ENCODE data around the gene ADCY9.

ADCY9 gene

DNA sequence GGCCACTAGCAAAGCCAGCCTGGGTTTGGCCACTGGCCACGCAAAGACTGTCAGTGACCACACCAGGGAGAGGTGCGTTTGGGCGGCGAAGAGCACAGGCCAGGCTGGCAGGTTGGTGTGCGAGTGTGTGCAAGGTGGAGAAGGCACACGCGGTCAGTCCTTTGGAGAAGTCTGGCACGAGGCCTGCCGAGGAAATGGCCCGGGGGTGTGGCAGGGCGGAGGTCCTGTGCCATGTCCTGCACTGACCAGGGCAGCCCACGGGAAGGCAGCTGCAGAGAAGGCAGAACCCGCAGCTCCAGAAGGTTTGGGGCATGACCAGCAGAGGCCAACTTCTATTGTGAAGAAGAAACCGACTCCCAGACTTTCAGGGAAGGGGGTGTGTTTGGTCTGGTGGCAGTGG is 90.8 kb downstream of the ADCY9 start:
- DNase-seq: no peak

DNA sequence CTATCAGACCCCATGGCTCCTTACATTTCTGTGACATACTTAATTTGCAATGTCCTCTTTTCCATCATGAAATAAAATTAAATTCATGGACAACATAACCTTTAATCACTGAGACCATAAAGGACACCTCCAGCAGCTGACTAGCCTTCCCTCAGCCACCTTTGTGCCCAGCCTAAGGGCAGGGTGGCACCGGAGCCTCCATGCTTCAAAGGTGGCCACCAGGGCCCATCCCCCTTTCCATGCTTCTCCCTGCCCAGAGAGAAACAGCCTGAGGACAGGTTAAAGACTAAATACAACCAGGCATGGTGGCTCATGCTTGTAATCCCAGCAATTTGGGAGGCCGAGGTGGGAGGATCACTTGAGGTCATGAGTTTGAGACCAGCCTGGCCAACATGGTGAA is 94.3 kb downstream of the ADCY9 start:
- no peak for DNase-seq

DNA sequence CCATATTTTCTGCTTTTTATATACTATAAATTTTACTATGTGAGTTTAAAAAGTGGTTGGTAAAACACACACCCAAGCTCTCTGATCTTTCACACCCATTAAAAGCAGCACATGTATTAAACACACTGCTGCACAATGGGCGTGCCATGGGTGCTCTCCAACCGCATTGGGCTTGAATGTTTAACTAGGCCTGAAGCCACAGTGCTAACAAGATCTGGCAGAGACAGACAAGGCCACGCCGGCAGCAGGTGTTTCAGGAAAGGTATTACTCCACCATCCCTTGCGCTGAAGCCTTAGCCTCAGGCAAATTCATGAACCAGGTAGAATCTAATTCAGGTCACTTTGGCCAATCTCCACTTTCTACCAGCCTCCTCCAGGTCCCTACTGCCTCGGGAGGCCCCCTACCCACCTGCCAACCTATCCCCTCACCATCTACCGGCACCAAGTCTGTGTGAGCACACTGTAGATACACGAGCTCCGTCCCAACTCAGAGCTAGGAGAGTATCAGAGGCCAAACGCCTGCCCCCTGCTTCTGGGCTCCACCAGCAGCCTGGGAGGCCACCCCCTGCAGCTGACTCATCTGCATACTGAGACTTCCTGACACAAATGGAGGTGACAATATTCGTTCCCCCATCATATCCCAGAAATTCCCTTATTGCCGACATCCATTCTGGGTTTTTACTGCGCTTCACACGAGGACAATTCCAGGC is 95.0 kb downstream of the ADCY9 start:
- no peak for DNase-seq

DNA sequence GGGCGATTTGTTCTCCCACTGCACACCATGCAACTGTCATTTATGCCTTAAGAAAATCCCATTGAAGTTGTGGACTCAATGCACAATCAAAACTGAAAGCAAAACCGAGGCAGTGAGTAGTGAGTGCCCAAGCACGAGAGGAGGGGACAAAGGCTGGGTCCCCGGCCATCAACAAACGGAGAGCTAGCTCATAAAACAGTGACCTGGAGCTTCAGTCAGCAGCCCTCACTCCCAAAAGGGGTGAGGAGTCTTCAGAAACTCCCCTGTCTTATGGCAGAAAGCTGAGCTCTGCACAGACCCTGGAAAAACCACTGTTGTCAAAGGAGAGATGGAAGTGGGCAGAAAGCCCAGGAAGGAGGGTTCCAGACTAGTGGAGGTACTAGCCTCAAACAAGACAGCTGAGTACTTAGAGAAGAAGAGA is 96.9 kb downstream of the ADCY9 start:
- no peak for DNase-seq

DNA sequence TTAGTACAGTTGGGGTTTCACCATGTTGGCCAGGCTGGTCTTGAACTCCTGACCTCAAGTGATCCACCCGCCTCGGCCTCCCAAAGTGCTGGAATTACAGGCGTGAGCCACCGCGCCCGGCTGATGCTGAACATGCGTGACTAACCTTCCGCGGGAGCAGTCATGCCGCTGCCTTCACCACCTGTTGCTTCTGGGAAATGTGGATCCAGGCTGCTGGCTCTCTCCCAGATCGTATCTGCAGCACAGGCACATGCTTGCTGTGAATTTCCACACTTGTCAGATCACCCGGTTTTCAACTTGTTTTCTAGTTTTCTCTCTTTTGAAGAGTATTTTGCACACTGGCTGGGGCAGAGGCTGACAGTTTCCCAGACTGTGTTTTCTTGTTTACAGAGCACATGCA is 97.9 kb downstream of the ADCY9 start:
- DNase-seq: no peak

DNA sequence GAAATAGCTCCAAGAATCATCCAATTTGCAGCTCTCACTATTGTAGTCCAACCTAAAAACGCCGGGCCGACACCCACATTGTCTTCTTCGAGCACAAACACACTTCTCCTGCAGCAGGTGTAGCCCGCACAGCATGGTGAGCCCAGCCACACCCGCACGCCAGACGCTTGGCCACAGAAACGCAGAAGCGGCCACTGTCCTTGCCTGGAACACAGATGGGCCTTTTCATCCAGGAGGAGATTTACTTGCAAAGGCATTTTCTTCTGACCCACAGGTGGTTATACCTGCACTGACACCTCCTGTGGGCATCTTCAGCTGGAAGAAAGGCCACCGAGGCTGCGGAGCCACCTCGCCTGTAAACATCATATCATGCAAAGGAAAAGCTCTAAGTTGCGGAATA is 98.4 kb downstream of the ADCY9 start:
- DNase-seq: no peak

DNA sequence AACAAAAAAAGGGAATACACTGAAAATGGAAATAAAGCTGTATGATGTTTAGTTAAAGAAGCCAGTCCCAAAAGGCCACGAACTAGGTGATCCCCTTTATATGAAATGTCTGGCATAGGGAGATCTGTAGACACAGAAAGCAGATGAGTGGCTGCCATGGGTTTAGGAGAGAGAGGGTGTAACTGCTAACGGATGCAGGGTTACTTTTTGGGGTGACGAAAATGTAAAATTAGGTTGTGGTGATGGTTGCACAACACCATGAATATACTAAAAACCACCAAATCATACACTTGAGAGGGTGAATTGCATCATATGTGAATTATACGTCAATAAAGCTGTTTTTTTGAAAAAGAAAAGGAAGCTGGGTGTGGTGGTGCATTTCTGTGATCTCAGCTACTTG is 99.6 kb downstream of the ADCY9 start:
- no peak for DNase-seq

DNA sequence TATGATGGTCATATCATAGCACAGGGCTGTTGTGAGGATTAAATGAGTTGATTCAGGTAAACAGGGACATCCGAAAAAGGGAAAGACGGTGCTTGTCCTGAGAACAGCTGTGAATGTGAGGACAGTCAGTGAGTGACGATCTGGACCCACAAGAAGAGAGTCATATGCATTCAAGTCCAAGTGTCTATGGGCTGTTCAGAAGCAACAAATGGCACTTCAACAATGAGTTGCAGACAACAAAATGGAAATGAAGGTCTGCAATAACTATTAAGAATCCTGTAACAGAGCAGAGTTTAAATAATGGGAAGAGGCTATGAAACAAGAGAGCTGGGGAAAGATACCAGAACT is 100.3 kb downstream of the ADCY9 start:
- DNase-seq: no peak

DNA sequence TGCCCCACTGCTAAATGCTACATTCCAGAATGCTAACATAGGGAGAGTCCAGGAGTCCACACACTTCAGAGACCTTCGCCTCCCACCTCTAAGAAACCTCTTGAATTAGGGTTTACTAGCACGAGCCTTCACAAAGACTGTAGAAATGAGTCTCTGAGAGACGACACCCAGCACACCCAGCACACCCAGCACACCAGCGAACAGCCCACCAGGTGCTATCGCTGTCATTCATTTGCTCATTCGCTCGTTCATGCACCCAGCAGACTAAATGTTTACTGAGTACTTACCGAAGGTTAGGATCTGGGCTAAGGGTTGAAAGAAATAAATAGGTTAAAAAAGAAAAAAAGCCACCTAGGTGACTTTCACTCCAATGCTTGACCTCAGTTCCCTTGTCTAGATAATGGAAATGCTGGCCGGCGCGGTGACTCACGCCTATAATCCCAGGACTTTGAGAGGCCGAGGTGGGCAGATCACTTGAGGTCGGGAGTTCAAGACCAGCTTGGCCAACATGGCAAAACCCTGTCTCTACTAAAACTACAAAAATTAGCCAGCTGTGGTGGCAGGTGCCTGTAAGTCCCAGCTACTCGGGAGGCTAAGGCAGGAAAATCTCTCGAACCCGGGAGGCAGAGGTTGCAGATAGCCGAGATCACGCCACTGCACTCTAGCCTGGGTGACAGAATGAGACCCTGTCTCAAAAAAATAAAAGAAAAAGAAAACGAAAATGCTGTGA is 100.8 kb downstream of the ADCY9 start:
- no peak for DNase-seq

DNA sequence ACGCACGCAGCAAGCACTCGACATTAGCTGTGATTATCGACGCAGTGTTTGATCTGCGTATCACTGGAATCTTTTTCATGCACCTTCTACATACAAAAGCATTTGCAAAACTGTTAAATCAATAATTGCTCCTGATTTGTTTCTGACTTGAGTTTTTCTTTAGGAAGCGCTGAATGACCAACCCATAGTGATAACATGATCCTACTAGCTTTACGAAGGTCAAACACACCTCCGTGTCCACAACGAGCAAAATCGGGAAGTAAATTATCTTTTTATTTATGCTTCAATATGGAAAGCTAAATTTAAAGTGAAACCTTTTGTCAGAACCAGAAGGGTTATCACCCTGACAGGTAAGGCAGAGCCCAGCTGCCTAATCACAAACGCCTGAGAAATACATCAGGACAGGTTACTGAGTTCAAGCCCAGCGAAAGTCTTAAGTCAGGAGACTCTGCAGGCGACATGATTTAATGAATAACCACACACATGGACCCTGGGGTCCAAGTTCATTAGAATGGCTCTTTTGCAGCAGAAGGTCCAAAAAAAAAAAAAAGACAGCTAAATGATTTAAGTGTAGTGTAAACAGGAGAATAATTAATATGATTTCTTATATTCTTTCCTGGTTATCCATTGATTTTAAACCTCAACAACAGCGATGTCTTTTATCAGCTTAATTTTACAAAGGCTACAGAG is 104.2 kb downstream of the ADCY9 start:
- no peak for DNase-seq

DNA sequence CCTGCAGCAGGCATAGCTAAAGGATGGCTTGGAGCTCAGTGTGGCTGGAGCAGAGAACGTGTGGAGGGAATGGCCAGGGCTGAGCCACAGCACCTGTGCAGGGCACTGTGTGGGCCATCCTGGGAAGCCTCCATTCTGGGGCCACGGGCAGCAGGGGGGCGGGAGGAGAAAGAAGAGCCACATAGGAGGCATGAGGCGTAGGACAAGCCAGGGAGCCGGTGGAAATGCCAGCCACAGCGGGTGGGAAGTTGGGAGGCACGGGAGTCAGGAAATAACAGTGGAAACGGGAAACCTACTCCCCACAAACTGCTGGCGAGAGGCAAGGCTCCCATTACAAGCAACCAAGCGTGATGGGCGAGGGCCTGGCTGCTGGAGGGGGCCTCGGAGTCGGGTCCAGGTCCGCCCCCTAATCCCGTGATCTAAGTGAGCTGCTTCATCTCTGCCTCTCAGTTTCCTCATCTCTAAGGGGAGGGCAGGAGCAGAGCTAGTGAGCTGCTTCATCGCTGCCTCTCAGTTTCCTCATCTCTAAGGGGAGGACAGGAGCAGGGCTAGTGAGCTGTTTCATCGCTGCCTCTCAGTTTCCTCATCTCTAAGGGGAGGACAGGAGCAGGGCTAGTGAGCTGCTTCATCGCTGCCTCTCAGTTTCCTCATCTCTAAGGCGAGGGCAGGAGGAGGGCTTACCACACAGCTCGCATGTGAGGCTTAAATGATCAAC is 104.9 kb downstream of the ADCY9 start:
- DNase-seq: no peak

DNA sequence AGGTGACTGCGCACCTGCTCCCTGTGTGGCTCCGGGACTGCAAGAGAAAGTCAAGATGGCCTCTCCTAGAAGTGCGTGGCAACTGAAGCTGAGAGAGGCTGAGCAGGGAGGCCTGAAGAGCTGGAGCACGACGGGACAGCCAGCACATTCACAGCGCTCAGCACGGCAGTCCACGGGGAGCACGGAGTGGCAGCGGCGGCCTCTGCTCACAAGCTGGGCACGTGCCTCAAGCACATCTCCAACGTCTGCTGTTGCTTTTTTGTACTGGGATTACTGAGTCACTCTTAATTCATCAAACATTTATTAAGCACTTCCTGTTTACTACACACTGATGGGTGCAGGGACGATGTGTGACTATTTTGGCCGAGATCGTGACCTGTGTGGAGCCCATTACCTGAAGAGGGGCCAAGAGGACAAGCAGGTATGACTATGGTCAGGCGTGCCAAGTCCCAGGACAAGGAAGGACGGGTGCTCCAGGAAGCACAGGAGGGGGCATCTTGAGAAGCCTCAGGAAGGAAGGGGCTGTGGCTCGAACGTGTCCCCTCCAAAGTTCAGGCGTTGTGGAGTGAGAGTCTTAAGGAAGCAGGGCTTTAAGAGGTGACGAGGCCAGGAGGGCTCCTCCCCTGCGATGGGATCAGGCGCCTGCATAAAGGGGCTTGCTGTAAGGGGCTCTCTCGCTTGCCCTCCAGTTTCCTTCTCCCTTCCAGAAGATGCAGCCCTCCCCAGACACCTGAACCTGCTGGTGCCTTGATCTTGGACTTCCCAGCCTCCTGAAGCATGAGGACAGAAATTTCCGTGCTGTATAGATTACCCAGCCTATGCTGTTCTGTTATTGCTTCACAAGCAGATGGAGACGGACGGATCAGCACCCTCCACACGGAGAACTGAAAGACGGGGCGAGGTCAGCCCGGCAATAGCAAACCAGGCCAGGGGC is 105.8 kb downstream of the ADCY9 start:
- no peak for DNase-seq

DNA sequence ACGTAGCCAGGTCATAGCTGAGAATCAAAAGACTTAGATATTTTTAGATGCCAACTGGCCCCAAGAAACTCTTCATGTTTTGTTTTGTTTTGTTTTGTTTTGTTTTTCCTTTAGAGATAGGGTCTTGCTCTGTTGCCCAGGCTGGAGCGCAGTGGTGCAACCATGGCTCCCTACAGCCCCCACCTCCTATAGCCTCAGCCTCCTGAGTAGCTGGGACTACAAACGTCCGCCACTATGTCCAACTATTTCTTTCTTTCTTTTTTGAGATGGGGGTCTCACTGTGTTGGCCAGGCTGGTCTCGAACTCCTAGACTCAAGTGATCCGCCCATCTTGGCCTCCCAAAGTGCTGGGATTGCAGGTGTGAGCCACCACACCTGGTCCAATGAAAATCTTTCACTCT is 107.1 kb downstream of the ADCY9 start:
- no peak for DNase-seq

DNA sequence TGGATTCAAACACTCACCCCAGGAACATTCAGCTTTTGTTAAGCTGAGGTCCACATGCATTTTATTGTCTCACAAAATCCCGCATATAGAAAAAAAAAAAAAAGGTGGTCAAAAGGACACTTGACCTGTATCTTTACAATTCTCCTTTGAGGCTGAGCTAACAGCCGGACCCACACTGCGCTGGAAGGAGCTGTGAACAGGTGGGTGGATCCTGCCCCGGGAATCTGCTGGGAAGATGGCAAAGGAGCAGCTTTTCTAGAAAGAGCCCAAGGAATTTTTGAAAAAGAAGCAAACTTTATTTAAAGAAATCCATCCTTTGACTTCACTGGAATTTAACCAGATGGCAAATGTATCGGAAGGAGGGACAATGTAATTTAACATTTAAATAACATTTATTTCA is 108.1 kb downstream of the ADCY9 start:
- DNase-seq: no peak

DNA sequence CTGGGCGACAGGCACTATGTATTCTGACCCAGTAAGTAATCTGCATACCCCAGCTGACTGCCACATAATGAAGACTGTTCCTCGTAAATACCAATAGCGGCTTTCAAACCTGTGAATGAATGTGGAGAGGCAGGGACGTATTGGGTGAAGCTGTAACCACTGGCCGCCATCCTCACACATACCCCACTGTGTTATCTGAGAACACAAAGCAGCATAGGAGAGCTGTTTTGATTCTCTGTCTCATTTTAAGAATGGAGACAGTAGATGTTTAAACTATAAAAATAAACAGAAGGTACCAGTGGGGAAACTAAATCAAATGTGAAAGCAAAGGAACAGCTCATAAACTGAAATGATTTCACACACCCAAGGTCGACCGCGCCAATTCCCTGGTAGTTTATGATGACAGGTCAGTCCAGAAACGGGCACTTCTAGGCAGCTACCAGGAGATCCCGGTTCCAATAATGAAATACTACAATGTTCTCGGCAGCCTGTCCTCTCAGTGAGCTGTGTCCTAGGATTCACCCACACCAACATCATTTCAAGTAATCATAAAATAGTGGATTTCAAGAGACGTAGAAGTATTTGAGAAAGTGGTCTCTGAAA is 109.7 kb downstream of the ADCY9 start:
- DNase-seq: no peak

DNA sequence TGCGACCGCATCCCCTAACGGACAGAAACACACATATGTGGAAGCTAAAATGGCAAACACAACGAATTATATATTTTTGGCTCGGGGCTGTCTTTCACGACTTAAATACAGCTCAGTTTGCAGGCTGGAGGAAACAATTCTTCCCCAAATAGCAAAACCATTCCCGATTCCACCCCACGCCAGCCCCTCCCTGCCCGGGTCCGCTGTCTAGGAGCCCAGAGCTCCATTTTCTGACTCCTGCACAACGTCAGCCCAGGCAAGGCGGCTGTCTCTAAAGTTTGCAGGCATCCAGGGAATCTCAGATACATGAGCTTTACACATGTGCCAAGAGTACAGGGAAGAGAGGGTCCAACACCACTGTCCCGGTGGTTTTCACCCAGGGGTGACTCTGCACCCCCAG is 110.5 kb downstream of the ADCY9 start:
- no peak for DNase-seq

DNA sequence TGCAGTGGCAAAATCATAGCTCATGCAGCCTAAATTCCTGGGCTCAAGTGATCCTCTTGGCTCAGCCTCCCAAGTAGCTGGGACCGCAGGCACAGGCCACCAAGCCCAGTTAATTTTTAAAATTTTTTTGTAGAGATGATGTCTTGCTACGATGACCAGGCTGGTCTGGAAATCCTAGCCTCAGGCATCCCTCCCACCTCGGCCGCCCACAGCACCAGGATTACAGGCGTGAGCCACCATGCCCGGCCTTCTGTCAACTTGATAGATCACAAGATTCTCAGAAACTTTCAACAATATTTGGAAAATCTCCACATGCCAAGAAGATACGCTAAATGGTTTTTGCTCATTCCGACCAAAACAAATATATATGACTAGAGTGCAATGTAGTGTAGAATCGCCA is 111.0 kb downstream of the ADCY9 start:
- no peak for DNase-seq

DNA sequence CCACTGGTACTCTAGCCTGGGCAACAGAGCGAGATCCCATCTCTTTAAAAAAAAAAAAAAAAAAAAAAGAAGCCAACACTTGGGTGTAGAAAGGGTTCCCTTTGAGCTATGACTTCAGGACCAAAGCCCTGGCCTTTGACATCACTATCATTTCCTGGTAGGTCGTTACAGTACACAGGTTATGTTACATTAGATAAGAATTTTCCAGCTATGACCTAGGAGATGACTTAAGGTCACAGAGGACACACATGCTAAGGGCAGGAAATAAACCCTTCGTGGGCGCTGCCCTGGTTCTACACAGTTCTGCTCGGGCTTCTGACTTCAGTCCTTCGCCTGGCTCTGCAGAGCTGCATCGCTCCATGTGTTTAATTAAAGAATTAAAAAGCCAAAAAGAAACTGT is 112.0 kb downstream of the ADCY9 start:
- DNase-seq: no peak

DNA sequence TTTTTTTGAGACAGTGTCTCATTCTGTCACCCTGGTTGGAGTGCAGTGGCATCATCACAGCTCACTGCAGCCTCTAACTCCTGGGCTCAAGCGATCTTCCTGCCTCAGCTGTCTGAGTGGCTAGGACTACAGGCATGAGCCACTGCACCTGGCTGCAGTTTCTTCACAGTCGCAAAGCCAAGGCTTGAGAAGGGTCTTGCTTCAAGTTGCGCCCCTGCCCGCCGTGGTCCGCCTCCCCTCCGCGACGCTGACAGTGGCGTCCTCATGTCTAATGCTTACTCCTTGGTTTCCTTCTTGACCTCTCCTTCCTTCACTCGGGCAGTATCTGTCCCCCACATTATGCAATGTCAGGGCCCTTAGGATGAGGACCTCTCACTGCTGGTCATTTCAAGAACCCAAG is 112.7 kb downstream of the ADCY9 start:
- no peak for DNase-seq

DNA sequence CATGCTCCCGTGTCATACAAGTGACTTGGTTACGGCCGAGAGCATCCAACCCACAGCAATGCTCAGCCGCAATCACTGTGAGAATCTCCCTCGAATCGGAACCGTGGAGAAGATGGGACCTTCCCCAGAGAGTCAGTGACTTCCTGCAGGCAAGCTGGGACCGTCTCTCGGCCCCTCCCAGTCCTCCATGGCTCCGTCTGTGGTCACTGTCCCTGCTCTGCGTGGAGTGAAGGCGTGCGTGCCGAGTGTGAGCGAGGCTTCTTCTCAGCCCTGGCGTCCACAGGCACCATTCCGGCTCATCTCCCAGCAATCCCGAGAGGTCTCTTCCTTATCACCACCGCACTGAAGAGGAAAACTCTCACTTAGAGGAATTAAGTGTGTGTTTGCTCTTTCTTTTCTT is 113.1 kb downstream of the ADCY9 start:
- no peak for DNase-seq

DNA sequence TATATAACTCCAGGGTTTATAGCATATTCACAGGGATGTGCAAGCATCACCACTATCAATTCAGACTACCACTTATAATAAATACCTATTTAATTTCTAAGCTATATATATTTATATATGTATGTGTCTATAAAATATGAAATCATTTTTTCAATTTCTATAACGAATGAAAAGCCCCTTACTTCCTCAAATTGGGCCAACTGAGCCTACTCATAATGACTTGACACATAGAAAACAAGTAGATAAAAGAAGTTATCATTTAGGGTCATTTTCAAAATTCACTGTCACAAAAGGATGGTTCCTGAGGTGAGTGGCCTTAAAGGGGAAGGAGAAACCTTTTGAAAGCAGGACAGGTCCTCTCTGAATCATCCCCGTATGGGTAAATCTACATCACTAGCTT is 114.1 kb downstream of the ADCY9 start:
- no peak for DNase-seq
